Measurements from ENCODE around the gene THSD7A. TPM values are rescaled to one million over a fixed set of nuclear protein-coding genes. Genes with fewer than 3 reads are reported as not detected.

THSD7A gene
- total RNA-seq, 1 experiment from 2014 or later = 0.64 TPM

GRCh38 chr7:11667071-11667809, 164.8 kb downstream of the THSD7A start:
- no peaks in the 10 kb centered on the region for H3K36me3 ChIP-seq (ENCODE audit: insufficient read depth, low read length, poor library complexity, severe bottlenecking)
- CTCF ChIA-PET = no interaction called here
- no peak for DNase-seq (ENCODE audit: low spot score)
- H3K4me3 ChIP-seq (ENCODE audit: low read depth, low read length, poor library complexity, severe bottlenecking) = no peak overlapping the region
- H3K4me1 ChIP-seq (ENCODE audit: insufficient read depth, low read length, poor library complexity, severe bottlenecking) = no peaks in the 10 kb centered on the region
- TF ChIP-seq EZH2 (IDR thresholded peaks at IDR 0.05; ENCODE audit: borderline replicate concordance, low read depth, low read length, poor library complexity, severe bottlenecking) = no peak
- TF ChIP-seq CTCF (conservative IDR thresholded peaks at IDR 0.05; ENCODE audit: low read depth, low read length) = no peak
- no peaks in the 10 kb centered on the region for H3K9me3 ChIP-seq (ENCODE audit: low read depth, low read length, poor library complexity, severe bottlenecking)
- POLR2A ChIA-PET (ENCODE audit: low non-redundant PET) = interaction anchor here (0.6 kb wide), 1 partner anchor 93 kb away, joined by 4 read pairs; no protein-coding TSS in a partner anchor
- H3K27me3 ChIP-seq (replicated peaks; ENCODE audit: insufficient read depth, low read depth, low read length, poor library complexity) = no peaks in the 10 kb centered on the region
- BruUV-seq (replicated peaks) = no TSS peak
- intact Hi-C loops (cut with micrococcal nuclease; ENCODE audit: unreplicated experiment) = no loop called here
- no peak overlapping the region for H3K27ac ChIP-seq (ENCODE audit: low read depth, low read length, poor library complexity, severe bottlenecking)

- DNase-seq (ENCODE audit: low spot score) = no peak
- ChIA-PET CTCF (no interaction called here), POLR2A (ENCODE audit: low non-redundant PET) (no interaction called here)
- TF ChIP-seq EZH2 (IDR thresholded peaks at IDR 0.05; ENCODE audit: borderline replicate concordance, low read depth, low read length, poor library complexity, severe bottlenecking) (no peak), CTCF (conservative IDR thresholded peaks at IDR 0.05; ENCODE audit: low read depth, low read length) (no peak)
- Histone ChIP-seq H3K27me3 (replicated peaks; ENCODE audit: insufficient read depth, low read depth, low read length, poor library complexity) (no peaks in the 10 kb centered on the region), H3K36me3 (ENCODE audit: insufficient read depth, low read length, poor library complexity, severe bottlenecking) (no peaks in the 10 kb centered on the region), H3K4me3 (ENCODE audit: low read depth, low read length, poor library complexity, severe bottlenecking) (no peak overlapping the region), H3K4me1 (ENCODE audit: insufficient read depth, low read length, poor library complexity, severe bottlenecking) (no peaks in the 10 kb centered on the region), H3K9me3 (ENCODE audit: low read depth, low read length, poor library complexity, severe bottlenecking) (no peaks in the 10 kb centered on the region), H3K27ac (ENCODE audit: low read depth, low read length, poor library complexity, severe bottlenecking) (no peak overlapping the region)
- intact Hi-C loops (cut with micrococcal nuclease; ENCODE audit: unreplicated experiment) = no loop called here
- no TSS peak for BruUV-seq (replicated peaks)
These were observed 166.6 kb downstream of the THSD7A start for GRCh38 chr7:11665357-11665756.

GRCh38 chr7:11655642-11656041, 176.4 kb downstream of the THSD7A start:
- Histone ChIP-seq H3K36me3 (ENCODE audit: insufficient read depth, low read length, poor library complexity, severe bottlenecking) (no peaks in the 10 kb centered on the region), H3K9me3 (ENCODE audit: low read depth, low read length, poor library complexity, severe bottlenecking) (no peaks in the 10 kb centered on the region), H3K27ac (ENCODE audit: low read depth, low read length, poor library complexity, severe bottlenecking) (no peak overlapping the region), H3K4me1 (ENCODE audit: insufficient read depth, low read length, poor library complexity, severe bottlenecking) (no peaks in the 10 kb centered on the region), H3K27me3 (replicated peaks; ENCODE audit: insufficient read depth, low read depth, low read length, poor library complexity) (no peaks in the 10 kb centered on the region), H3K4me3 (ENCODE audit: low read depth, low read length, poor library complexity, severe bottlenecking) (no peak overlapping the region)
- DNase-seq (ENCODE audit: low spot score) = no peak
- no TSS peak for BruUV-seq (replicated peaks)
- TF ChIP-seq EZH2 (IDR thresholded peaks at IDR 0.05; ENCODE audit: borderline replicate concordance, low read depth, low read length, poor library complexity, severe bottlenecking) = no peak
- TF ChIP-seq CTCF (conservative IDR thresholded peaks at IDR 0.05; ENCODE audit: low read depth, low read length) = no peak
- ChIA-PET CTCF (no interaction called here), POLR2A (ENCODE audit: low non-redundant PET) (interaction anchor here (0.7 kb wide), 1 partner anchor 50 kb away, joined by 4 read pairs; no protein-coding TSS in a partner anchor)
- intact Hi-C loops (cut with micrococcal nuclease; ENCODE audit: unreplicated experiment) = no loop called here
